ENCODE data around the gene LYPD6.

Gene LYPD6

DNA sequence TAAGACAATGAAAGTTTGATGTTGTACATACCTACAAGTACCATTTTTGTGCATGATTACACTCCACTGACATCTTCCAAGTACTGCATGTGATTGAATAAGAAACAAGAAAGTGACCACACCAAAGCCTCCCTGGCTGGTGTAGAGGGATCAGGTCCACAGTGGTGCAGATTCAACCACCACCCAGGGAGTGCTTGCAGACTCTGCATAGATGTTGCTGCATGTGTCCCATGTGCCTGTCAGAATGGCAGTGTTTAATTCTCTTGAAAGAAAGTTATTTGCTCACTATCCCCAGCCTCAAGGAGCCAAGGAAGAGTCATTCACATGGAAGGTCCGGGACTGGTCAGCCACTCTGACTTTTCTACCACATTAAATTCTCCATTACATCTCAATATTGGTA, 142.7 kb downstream of the LYPD6 start:
- H3K36me3 ChIP-seq (ENCODE audit: control insufficient read depth in 2 of 2, insufficient read depth in 1 of 2, low read length in 2 of 2), result no peaks in the 10 kb centered on the region
- no peak for TF ChIP-seq KLF7 (tag by site-specific recombination; IDR thresholded peaks at IDR 0.05; ENCODE audit: borderline replicate concordance)
- no peak for TF ChIP-seq ZNF133 (tag by site-specific recombination; IDR thresholded peaks at IDR 0.05)

GRCh38 chr2:149473521-149473920, 143.1 kb downstream of the LYPD6 start:
- no peaks in the 10 kb centered on the region for H3K4me1 ChIP-seq (ENCODE audit: control insufficient read depth, insufficient read depth, low read length)
- H3K9me3 ChIP-seq (ENCODE audit: control insufficient read depth, insufficient read depth, low read depth, low read length), result no peaks in the 10 kb centered on the region
- ChIA-PET CTCF (interaction anchor here (0.6 kb wide), 1 partner anchor 296 kb away, joined by 3 read pairs; no protein-coding TSS in a partner anchor), POLR2A (no interaction called here)
- no peak overlapping the region for H3K4me3 ChIP-seq (ENCODE audit: low read depth, low read length)
- no peaks in the 10 kb centered on the region for H3K36me3 ChIP-seq (ENCODE audit: control insufficient read depth in 2 of 2, insufficient read depth in 1 of 2, low read length in 2 of 2)
- TF ChIP-seq ZNF513 (tag by site-specific recombination; IDR thresholded peaks at IDR 0.05) (no peak), YY2 (tag by site-specific recombination; IDR thresholded peaks at IDR 0.05) (no peak), KLF10 (tag by site-specific recombination; IDR thresholded peaks at IDR 0.05) (no peak), KLF8 (tag by site-specific recombination; IDR thresholded peaks at IDR 0.05) (no peak), MEIS1 (CRISPR knock-in tag; IDR thresholded peaks at IDR 0.05; ENCODE audit: borderline replicate concordance) (no peak), ZBTB44 (tag by site-specific recombination; IDR thresholded peaks at IDR 0.05) (no peak)
- no peak overlapping the region for H3K27ac ChIP-seq (ENCODE audit: extremely low read depth, low read depth, low read length)

More for the DNA sequence above, 142.7 kb downstream of the LYPD6 start:
- Histone ChIP-seq H3K4me1 (ENCODE audit: control insufficient read depth, insufficient read depth, low read length) (no peaks in the 10 kb centered on the region), H3K4me3 (ENCODE audit: low read depth, low read length) (no peak overlapping the region), H3K9me3 (ENCODE audit: control insufficient read depth, insufficient read depth, low read depth, low read length) (no peaks in the 10 kb centered on the region), H3K27ac (ENCODE audit: extremely low read depth, low read depth, low read length) (no peak overlapping the region)
- POLR2A ChIA-PET, result no interaction called here
- CTCF ChIA-PET, result interaction anchor here (0.6 kb wide), 1 partner anchor 296 kb away, joined by 3 read pairs; no protein-coding TSS in a partner anchor

DNA sequence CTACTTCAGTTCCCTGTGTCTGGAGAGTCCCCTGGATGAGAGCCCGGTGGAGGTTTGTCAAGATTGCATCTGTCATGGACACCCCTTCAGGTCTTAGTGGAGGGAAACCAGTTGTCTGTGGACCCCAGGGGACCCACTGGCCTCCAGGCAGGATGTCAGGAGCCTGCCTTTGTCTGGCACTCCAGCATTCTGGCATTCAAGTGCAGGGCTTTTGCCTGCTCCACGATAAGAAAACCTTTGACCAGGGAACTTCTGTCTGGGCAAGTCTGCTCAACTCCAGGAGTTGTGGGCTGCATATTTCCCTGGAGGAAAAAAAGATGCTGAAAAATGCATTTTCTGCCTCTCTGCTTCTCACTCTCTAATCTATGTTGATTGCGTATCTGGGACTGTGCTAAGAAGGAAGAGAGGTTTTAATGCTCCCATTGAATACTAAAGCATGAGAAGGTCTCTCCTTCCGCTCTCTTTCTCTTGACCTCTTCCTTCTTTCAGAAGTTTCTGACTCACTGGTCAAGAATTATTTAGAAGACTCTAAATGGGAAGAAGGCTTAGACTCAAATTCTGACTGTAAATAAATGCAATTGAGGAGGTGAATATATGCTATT, 152.7 kb downstream of the LYPD6 start:
- ChIA-PET POLR2A (interaction anchor here (0.6 kb wide), 1 partner anchor 16 kb away, joined by 5 read pairs; no protein-coding TSS in a partner anchor), CTCF (interaction anchor here (0.7 kb wide), 1 partner anchor 297 kb away, joined by 5 read pairs; no protein-coding TSS in a partner anchor)
- Histone ChIP-seq H3K9me3 (ENCODE audit: control insufficient read depth, insufficient read depth, low read depth, low read length) (no peaks in the 10 kb centered on the region), H3K36me3 (ENCODE audit: control insufficient read depth in 2 of 2, insufficient read depth in 1 of 2, low read length in 2 of 2) (no peaks in the 10 kb centered on the region), H3K4me1 (ENCODE audit: control insufficient read depth, insufficient read depth, low read length) (no peaks in the 10 kb centered on the region), H3K27ac (ENCODE audit: extremely low read depth, low read depth, low read length) (no peak overlapping the region), H3K4me3 (ENCODE audit: low read depth, low read length) (no peak overlapping the region)
- TF ChIP-seq ZNF664 (tag by site-specific recombination; IDR thresholded peaks at IDR 0.05), result no peak
- TF ChIP-seq ZNF2 (tag by site-specific recombination; IDR thresholded peaks at IDR 0.05), result no peak
- TF ChIP-seq, protein P1, sequence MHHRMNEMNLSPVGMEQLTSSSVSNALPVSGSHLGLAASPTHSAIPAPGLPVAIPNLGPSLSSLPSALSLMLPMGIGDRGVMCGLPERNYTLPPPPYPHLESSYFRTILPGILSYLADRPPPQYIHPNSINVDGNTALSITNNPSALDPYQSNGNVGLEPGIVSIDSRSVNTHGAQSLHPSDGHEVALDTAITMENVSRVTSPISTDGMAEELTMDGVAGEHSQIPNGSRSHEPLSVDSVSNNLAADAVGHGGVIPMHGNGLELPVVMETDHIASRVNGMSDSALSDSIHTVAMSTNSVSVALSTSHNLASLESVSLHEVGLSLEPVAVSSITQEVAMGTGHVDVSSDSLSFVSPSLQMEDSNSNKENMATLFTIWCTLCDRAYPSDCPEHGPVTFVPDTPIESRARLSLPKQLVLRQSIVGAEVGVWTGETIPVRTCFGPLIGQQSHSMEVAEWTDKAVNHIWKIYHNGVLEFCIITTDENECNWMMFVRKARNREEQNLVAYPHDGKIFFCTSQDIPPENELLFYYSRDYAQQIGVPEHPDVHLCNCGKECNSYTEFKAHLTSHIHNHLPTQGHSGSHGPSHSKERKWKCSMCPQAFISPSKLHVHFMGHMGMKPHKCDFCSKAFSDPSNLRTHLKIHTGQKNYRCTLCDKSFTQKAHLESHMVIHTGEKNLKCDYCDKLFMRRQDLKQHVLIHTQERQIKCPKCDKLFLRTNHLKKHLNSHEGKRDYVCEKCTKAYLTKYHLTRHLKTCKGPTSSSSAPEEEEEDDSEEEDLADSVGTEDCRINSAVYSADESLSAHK (tag by site-specific recombination; IDR thresholded peaks at IDR 0.05), result no peak

DNA sequence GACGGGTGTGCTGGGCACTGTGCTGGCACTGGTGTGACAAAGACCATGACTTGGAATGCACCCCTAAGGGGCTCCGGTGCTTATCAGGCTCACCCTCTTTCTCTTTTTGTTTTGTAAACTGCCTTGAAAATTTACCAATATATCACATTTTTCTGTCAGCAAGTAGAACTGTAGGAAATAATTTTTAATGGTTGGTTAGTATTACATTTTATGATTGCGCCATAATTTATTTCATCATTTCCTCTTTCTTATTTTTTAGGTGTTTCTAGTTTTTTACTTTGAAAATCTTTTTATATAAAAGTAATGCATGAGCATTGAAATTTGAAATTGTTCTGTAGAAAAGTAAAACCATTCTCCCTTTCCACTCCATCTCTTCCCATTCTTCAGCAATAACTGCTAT, 156.3 kb downstream of the LYPD6 start:
- Histone ChIP-seq H3K9me3 (ENCODE audit: control insufficient read depth, insufficient read depth, low read depth, low read length) (no peaks in the 10 kb centered on the region), H3K4me1 (ENCODE audit: control insufficient read depth, insufficient read depth, low read length) (no peaks in the 10 kb centered on the region), H3K4me3 (ENCODE audit: low read depth, low read length) (no peak overlapping the region), H3K27ac (ENCODE audit: extremely low read depth, low read depth, low read length) (no peak overlapping the region), H3K36me3 (ENCODE audit: control insufficient read depth in 2 of 2, insufficient read depth in 1 of 2, low read length in 2 of 2) (no peaks in the 10 kb centered on the region)
- no peak for TF ChIP-seq GLIS2 (tag by site-specific recombination; IDR thresholded peaks at IDR 0.05)
- no peak for TF ChIP-seq ZIC2 (tag by site-specific recombination; IDR thresholded peaks at IDR 0.05)
- TF ChIP-seq KLF1 (tag by site-specific recombination; IDR thresholded peaks at IDR 0.05), result no peak
- TF ChIP-seq, protein P2, sequence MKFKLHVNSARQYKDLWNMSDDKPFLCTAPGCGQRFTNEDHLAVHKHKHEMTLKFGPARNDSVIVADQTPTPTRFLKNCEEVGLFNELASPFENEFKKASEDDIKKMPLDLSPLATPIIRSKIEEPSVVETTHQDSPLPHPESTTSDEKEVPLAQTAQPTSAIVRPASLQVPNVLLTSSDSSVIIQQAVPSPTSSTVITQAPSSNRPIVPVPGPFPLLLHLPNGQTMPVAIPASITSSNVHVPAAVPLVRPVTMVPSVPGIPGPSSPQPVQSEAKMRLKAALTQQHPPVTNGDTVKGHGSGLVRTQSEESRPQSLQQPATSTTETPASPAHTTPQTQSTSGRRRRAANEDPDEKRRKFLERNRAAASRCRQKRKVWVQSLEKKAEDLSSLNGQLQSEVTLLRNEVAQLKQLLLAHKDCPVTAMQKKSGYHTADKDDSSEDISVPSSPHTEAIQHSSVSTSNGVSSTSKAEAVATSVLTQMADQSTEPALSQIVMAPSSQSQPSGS (tag by site-specific recombination; IDR thresholded peaks at IDR 0.05; ENCODE audit: low read depth), result no peak
- no peak for TF ChIP-seq ZNF404 (tag by site-specific recombination; IDR thresholded peaks at IDR 0.05)
- POLR2A ChIA-PET, result no interaction called here
- CTCF ChIA-PET, result no interaction called here
